ENCODE measurements around the gene WDR33.

Gene WDR33

GRCh38 chr2:127651381-127651809 is 159.6 kb downstream of the WDR33 start:
- TF ChIP-seq CTCF (IDR thresholded peaks at IDR 0.05; ENCODE audit: insufficient read depth, low read depth, low read length, missing control alignments) = no peak
- no peak overlapping the region for H3K4me3 ChIP-seq (ENCODE audit: low read length)
- DNase-seq (ENCODE audit: low read depth) = no peak

Data from epithelial cell of esophagus (primary cell).